Mesothelial cell of epicardium (in vitro differentiated cells): ENCODE results near the gene EEF1AKMT1. TPM values are rescaled to one million over a fixed set of nuclear protein-coding genes. Genes with fewer than 3 reads are reported as not detected.

Experiments
- DNase-seq, 2 experiments: peaks; one replicate each; pipeline ENCODE4 v3.0.0; 2021; ENCODE audit warnings: low spot score in 2 of 2; ENCODE audit not compliant: unreplicated experiment in 2 of 2
- H3K27ac Mint-ChIP-seq: 2 replicates; pipeline ENCODE4 v1.8.0; 2021; ENCODE audit warnings: mixed read lengths
- H3K27me3 Mint-ChIP-seq: 2 replicates; pipeline ENCODE4 v1.8.0; 2021; ENCODE audit warnings: low read depth, mixed read lengths
- H3K36me3 Mint-ChIP-seq: 2 replicates; pipeline ENCODE4 v1.8.0; 2021; ENCODE audit warnings: mixed read lengths
- H3K4me1 Mint-ChIP-seq: 2 replicates; pipeline ENCODE4 v1.8.0; 2021; ENCODE audit warnings: mixed read lengths
- H3K4me3 Mint-ChIP-seq: 2 replicates; pipeline ENCODE4 v1.8.0; 2021; ENCODE audit warnings: mild to moderate bottlenecking, moderate library complexity, mixed read lengths
- H3K9me3 Mint-ChIP-seq: 2 replicates; pipeline ENCODE4 v1.8.0; 2021; ENCODE audit warnings: mixed read lengths
- total RNA-seq: library from RNA; stranded (reverse); gene quantifications from 3 replicates; pipeline ENCODE4 v1.2.1, GENCODE V29; 2021
- TF ChIP-seq, protein P1 (sequence below): fragments of 200-600 bp; sonication (generic); IDR thresholded peaks from one replicate; pipeline ENCODE4 v1.5.0; 2021; ENCODE audit warnings: antibody characterized with exemption; ENCODE audit not compliant: unreplicated experiment

Gene EEF1AKMT1
- total RNA-seq, 1 donor from 2014 or later, result 9.5 TPM

GRCh38 chr13:20801707-20802106 lies 27.9 kb upstream of the EEF1AKMT1 start:
- no peak overlapping the region for H3K4me3 Mint-ChIP-seq
- H3K27me3 Mint-ChIP-seq, result no peaks in the 10 kb centered on the region
- peaks cover 10% of the 10 kb centered on the region for H3K36me3 Mint-ChIP-seq
- H3K27ac Mint-ChIP-seq, result no peak overlapping the region
- no peaks in the 10 kb centered on the region for H3K9me3 Mint-ChIP-seq
- no peak for DNase-seq
- no peaks in the 10 kb centered on the region for H3K4me1 Mint-ChIP-seq
- TF ChIP-seq, protein P1, sequence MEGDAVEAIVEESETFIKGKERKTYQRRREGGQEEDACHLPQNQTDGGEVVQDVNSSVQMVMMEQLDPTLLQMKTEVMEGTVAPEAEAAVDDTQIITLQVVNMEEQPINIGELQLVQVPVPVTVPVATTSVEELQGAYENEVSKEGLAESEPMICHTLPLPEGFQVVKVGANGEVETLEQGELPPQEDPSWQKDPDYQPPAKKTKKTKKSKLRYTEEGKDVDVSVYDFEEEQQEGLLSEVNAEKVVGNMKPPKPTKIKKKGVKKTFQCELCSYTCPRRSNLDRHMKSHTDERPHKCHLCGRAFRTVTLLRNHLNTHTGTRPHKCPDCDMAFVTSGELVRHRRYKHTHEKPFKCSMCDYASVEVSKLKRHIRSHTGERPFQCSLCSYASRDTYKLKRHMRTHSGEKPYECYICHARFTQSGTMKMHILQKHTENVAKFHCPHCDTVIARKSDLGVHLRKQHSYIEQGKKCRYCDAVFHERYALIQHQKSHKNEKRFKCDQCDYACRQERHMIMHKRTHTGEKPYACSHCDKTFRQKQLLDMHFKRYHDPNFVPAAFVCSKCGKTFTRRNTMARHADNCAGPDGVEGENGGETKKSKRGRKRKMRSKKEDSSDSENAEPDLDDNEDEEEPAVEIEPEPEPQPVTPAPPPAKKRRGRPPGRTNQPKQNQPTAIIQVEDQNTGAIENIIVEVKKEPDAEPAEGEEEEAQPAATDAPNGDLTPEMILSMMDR, result no peak

- H3K27me3 Mint-ChIP-seq, result no peaks in the 10 kb centered on the region
- TF ChIP-seq, protein P1, result no peak
- DNase-seq, result no peak
- no peaks in the 10 kb centered on the region for H3K4me1 Mint-ChIP-seq
- peaks cover 16% of the 10 kb centered on the region for H3K36me3 Mint-ChIP-seq
- no peaks in the 10 kb centered on the region for H3K9me3 Mint-ChIP-seq
- H3K4me3 Mint-ChIP-seq, result no peak overlapping the region
- H3K27ac Mint-ChIP-seq, result no peak overlapping the region
These were observed 26.1 kb upstream of the EEF1AKMT1 start for GRCh38 chr13:20799726-20800416.

DNA sequence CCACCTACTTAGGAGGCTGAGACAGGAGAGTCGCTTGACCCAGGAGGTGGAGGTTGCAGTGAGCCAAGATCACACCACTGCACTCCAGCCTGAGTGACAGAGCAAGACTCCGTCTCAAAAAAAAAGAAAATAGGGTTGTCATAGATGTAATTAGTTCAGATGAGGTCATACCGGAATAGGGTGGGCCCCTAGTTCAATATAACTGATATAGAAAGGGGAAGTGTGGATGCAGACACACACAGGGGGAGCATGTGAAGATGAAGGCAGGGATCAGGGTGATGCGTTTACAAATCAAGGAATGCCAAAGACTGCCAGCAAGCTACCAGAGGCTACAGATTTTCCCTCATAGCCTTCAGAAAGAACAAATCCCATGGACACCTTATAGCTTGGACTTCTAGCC lies 24.3 kb upstream of the EEF1AKMT1 start:
- no peak overlapping the region for H3K27ac Mint-ChIP-seq
- TF ChIP-seq, protein P1, result no peak
- no peak overlapping the region for H3K4me3 Mint-ChIP-seq
- H3K27me3 Mint-ChIP-seq, result no peaks in the 10 kb centered on the region
- H3K4me1 Mint-ChIP-seq, result no peaks in the 10 kb centered on the region
- no peaks in the 10 kb centered on the region for H3K9me3 Mint-ChIP-seq
- peaks cover 31% of the 10 kb centered on the region for H3K36me3 Mint-ChIP-seq
- no peak for DNase-seq

- TF ChIP-seq, protein P1, result no peak
- Mint-ChIP-seq H3K9me3 (no peaks in the 10 kb centered on the region), H3K4me1 (no peaks in the 10 kb centered on the region), H3K27ac (no peak overlapping the region), H3K27me3 (no peaks in the 10 kb centered on the region), H3K4me3 (no peak overlapping the region), H3K36me3 (peaks cover 31% of the 10 kb centered on the region)
- DNase-seq, result no peak
These were observed 23.2 kb upstream of the EEF1AKMT1 start for GRCh38 chr13:20796791-20797508.

- H3K27ac Mint-ChIP-seq, result no peak overlapping the region
- H3K9me3 Mint-ChIP-seq, result no peaks in the 10 kb centered on the region
- H3K27me3 Mint-ChIP-seq, result no peaks in the 10 kb centered on the region
- TF ChIP-seq, protein P1, result no peak
- no peaks in the 10 kb centered on the region for H3K4me1 Mint-ChIP-seq
- peaks cover 26% of the 10 kb centered on the region for H3K36me3 Mint-ChIP-seq
- no peak overlapping the region for H3K4me3 Mint-ChIP-seq
- DNase-seq, result no peak
These were observed 15.9 kb upstream of the EEF1AKMT1 start for GRCh38 chr13:20789665-20790064.
